Measurements from ENCODE around the gene CAMTA1.
"Not testable (repeated sequence)": the region's sequence is repeated elsewhere in the genome, so short reads cannot be mapped to it uniquely, and the experiment has no call there.

The CAMTA1 gene

GRCh38 chr1:6909857-6910256, 124.6 kb downstream of the CAMTA1 start:
- DNase-seq = no peak

- no peak for DNase-seq
Observed at GRCh38 chr1:6911021-6911941, 126.0 kb downstream of the CAMTA1 start.

- no peak for DNase-seq
Observed at GRCh38 chr1:6911974-6912373, 126.7 kb downstream of the CAMTA1 start.

- no peak for DNase-seq
Observed at GRCh38 chr1:6912518-6912917, 127.3 kb downstream of the CAMTA1 start.

- no peak for DNase-seq
Observed at GRCh38 chr1:6913086-6913485, 127.8 kb downstream of the CAMTA1 start.

- DNase-seq = no peak
Observed at GRCh38 chr1:6914706-6915105, 129.5 kb downstream of the CAMTA1 start.

GRCh38 chr1:6915999-6916565, 130.8 kb downstream of the CAMTA1 start:
- no peak for DNase-seq

- no peak for DNase-seq
Observed at GRCh38 chr1:6917067-6917466, 131.8 kb downstream of the CAMTA1 start.

- DNase-seq = no peak
Observed at GRCh38 chr1:6918186-6918924, 133.1 kb downstream of the CAMTA1 start.

GRCh38 chr1:6918925-6919511, 133.8 kb downstream of the CAMTA1 start:
- no peak for DNase-seq

- DNase-seq = not testable (repeated sequence)
Observed at GRCh38 chr1:6921506-6921905, 136.3 kb downstream of the CAMTA1 start.

GRCh38 chr1:6922096-6922931, 137.1 kb downstream of the CAMTA1 start:
- no peak for DNase-seq

- no peak for DNase-seq
Observed at GRCh38 chr1:6923012-6923411, 137.8 kb downstream of the CAMTA1 start.

GRCh38 chr1:6923416-6923815, 138.2 kb downstream of the CAMTA1 start:
- no peak for DNase-seq

- DNase-seq = no peak
Observed at GRCh38 chr1:6923955-6924881, 139.0 kb downstream of the CAMTA1 start.

GRCh38 chr1:6924891-6925290, 139.6 kb downstream of the CAMTA1 start:
- DNase-seq = no peak

GRCh38 chr1:6927626-6928025, 142.4 kb downstream of the CAMTA1 start:
- DNase-seq = no peak

- no peak for DNase-seq
Observed at GRCh38 chr1:6928106-6928885, 143.0 kb downstream of the CAMTA1 start.

GRCh38 chr1:6930732-6931300, 145.6 kb downstream of the CAMTA1 start:
- DNase-seq = no peak

- no peak for DNase-seq
Observed at GRCh38 chr1:6935361-6935883, 150.2 kb downstream of the CAMTA1 start.

Measured in T-helper 2 cell (primary cell).